HG02678 (cell line): Measurements from ENCODE around the gene EFCC1.

Experiments
- ATAC-seq: cut with Tn5 transposase; IDR thresholded peaks from one replicate; pipeline ENCODE4 v1.9.1; 2021; ENCODE audit warnings: mild to moderate bottlenecking, moderate library complexity; ENCODE audit not compliant: unreplicated experiment

Gene EFCC1

DNA sequence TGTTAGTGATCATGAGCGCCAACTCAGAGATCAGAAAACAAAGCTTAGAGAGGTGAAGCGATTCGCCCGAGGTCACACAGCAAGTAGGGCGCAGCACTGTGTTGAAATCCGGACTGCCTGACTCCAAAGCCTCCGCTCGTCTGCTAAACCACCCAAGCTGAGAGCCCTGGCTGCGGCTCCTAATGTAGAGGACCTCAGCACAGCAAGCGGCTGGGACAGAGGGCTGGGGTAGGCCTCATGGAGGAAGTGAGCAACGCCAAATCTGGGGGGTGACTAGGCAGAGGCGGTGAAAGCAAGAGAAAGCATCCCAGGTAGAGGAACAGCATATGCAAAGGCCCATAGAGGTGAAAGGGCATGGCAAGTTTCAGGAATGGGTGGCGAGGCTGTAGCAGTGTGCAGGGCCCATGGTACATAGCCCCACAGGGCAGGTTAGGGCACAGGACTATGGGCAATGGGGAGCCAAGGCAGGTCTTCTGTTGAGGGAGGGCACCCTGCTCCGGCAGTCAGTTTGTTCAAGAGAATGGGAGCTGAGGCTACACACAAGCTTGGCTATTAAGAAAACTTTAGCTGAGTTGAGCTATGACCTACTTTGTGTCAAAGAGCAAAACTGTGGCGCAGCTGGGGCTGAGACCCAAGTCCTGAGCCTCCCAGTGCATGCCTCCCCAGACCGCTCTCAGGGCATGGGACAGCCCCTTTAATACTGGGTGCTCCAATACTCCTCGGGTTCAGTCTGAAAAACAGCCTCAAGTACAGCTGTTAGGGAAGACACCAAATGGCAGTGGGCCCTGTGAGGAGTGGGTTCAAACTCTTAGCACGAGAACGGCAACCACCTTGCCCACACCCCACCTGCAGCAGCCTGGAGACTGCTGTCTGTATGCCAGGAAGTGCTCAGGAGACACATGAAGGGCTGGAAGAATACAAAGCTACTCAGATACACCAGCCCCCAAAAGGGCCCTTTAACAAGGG is 6.2 kb upstream of the EFCC1 start:
- no peak for ATAC-seq

DNA sequence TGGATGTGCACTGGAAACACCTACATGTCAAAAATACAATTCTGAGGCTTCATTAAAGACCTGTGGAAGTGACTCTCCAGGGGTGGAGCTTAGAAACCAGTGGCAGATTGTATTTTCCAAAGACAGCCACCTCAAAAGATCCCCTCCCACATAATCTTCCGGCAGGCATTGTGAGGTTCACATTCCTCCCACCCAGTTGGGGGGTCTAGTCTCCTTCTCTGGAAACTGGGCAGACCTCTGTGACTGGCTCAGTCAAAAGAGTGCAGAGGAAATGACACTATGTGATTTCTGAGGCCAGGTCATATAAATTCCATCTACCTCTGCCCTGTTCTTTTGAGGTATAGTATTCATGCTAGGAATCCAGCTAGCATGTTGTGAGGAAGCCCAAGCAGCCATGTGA is 5.4 kb upstream of the EFCC1 start:
- ATAC-seq, result no peak

- ATAC-seq, result no peak
Observed at GRCh38 chr3:128996200-128996599, 4.9 kb upstream of the EFCC1 start.

GRCh38 chr3:128996726-128997125 is 4.4 kb upstream of the EFCC1 start:
- no peak for ATAC-seq

- no peak for ATAC-seq
Observed at GRCh38 chr3:128997486-128998133, 3.5 kb upstream of the EFCC1 start.

GRCh38 chr3:128998561-128998960 is 2.5 kb upstream of the EFCC1 start:
- ATAC-seq, result no peak

- ATAC-seq, result no peak
Observed at GRCh38 chr3:128999102-128999501, 2.0 kb upstream of the EFCC1 start.

- ATAC-seq, result no peak
Observed at GRCh38 chr3:129000742-129001100, 383 bp upstream of the EFCC1 start.

DNA sequence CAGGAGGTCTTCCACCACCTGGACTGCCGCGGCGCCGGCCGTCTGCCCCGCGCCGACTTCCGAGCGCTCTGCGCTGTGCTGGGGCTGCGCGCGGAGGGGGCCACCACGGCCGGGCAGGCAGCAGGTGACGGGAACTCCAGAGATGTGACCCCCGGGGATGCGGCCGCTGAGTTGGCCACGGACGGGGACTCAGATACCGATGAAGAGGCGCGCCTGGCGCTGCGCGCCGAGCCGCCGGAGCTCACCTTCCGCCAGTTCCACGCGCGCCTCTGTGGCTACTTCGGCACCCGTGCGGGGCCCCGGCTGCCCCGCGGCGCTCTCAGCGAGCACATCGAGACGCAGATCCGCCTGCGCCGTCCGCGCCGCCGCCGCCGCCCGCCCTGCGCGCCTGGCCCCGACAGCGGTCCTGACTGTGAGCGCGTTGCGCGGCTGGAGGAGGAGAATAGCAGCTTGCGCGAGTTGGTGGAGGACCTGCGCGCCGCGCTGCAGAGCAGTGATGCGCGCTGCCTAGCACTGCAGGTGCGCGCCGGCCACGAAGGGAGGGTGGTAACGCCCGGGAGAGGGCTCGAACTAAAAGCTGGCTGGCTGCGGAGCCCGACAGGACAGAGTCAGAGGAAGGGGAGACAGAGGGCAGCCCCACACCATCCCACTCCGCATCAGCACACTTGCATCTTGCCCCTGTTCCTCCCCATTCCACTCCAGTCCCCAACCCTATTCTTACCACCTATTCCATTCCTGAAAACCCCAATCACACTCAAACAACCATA is 885 bp downstream of the EFCC1 start:
- ATAC-seq, result no peak

DNA sequence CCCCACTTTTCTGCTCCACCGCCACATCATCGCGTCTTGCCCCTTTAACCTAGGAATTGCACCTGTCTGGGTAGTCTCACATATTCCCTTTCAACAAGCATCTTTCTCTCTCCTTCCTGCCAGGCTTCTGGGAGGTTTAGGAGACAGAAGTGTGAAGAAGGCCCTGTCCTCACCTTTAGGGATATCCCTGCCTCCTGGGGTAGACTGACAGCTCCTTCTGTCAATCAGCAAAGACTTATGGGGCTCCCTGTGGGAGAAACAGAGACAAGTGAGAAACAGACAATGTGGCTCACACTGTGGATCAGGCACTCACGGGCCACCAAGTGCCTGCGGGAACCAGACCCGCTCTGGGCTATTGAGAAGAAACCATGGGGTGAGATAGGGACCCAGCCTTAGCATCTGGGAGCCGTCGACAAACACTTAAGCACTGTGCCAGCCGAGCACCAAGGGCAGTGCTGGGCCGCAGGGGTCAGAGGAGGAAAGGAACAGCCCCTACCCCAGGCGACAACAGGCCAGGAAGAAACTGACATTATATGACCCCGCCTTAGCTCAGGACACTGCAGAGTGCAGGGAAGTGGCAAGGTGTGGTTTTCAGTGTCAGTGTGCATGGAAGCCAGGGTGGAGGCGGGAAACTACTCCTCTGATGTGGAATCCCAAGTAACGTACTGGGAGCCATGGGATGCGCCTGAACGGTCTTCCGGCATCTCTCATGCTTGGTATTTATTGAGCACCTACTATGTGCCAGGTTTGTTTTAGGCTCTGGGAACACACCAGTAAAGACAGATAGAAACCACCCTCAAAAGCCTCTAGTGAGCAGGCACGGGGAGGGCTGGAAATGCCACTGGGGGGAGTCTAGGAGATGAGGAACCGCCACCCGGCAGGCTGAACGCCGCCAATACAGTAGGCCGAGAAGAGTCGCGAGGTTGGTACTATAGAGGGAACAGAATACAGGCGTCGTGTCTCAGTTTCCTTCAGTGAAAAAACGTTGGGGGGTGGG is 1.8 kb downstream of the EFCC1 start:
- ATAC-seq, result no peak

GRCh38 chr3:129003578-129004112 is 2.5 kb downstream of the EFCC1 start:
- ATAC-seq, result no peak

DNA sequence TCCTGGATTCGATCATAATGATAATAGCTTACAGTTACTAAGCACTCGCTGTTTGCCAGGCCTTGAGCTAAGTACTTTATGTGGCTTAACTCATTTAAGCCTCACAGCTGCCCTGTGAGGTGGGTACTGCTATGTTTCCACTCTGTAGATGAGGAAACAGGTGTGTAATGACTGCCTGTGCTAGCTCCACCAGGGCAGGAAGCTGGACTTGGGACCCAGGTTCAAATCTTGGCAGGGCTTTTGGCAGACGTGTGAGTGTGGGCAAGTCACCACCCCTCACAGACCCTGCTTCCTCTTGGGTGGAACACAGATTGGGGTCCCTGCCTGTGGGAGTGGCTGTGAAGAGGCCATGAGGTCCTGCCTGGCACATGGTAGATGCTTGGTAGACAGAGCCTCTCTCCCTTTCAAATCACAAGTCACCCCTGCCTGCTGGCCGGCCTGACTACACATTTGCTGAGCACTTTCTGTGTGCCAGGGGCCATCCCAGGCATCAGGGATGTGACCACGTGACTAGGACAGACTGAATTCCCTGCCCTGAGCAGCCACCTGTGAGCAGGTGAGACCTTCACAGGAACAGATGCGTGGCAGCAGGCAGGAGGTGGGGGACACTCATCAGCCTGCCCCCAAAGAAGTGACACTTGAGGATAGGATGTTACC is 3.7 kb downstream of the EFCC1 start:
- ATAC-seq, result no peak

- no peak for ATAC-seq
Observed at GRCh38 chr3:129005526-129006303, 4.6 kb downstream of the EFCC1 start.

DNA sequence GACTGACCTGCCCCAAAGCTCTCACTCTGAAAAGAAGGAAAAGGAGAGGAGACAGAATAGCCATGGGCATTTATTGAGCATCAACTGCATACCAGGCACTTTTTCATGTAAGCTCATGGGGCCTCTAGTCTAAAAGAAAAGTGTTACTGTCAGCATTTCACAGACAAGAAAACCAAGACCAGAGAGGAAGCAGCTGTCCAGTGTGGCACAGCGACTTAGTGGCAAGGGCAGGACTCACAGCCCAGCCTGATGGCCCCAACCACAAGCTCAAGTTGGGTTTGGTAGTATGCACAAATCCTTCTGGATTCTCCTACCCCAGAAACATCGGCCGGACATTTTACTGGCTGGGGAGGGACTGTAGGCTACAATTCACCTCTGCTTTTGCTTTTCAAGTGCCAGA is 5.8 kb downstream of the EFCC1 start:
- ATAC-seq, result no peak

- ATAC-seq, result no peak
Observed at GRCh38 chr3:129007792-129008191, 6.7 kb downstream of the EFCC1 start.

DNA sequence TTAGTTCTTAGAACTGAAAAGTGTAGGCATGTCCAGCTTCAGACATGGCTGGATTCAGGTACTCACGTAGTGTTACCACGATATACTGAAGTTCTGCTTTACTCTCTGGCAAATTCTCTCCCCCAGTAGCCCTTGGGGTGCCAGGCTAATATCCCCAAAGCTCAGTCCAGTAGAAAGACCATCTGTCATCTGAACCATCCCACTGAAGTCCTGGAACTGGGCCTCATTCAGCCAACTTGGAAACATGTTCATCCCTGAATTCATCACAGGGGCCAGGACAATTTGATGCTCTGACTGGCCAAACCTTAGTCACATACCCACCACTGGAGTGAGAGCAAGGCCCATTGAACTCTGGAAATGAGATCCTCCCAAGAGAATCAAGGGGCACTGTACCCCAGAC is 8.2 kb downstream of the EFCC1 start:
- ATAC-seq, result no peak

DNA sequence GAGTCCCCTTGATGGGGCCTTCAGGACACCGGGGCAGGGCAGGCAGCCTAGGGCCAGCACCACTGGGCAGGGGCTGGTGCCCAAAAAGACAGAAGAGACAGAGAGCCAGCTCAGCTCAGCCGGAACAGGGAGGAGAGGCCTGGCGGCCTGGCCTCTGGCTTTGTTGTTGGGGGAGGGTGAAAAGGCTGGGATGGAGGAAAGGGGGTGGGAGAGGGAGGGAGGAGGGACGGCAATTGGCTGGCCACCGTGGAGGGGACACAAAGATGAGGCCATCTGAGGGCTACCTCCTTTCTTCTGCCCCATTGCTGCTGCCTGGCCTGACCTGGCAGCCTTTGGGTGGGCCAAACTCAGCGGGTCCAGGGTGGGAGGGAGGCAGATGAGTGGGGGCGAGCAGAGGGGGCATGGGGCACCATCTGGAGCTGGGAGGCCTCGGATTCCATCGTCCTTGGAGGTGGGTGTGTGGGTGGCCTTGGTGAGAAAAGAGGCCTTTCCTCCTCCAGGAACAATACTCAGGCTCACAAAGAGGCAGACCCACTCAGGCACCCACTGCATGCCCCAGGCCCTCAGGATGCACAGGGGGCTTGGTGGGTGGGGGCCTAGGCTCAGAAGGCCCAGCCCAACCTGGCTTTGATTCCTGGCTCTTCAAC is 9.3 kb downstream of the EFCC1 start:
- no peak for ATAC-seq

DNA sequence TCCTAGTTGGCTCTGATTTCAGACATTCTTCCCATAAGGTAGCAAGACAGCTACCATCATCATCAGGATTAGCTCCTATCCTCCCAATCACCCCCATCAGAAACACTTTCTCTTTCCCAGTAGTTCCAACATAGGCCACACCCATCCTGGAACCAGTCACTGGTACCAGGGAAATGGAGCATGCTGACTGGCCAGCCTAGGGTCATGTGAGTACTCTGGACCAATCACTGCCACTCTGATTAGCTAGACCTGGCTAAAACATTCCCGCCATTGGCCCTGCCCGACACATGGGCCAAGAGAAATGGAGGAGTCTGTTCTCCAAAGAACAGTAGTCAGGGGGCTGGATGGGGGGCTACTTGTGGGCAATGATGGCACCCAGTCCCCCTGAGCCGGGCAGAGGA is 12.4 kb downstream of the EFCC1 start:
- ATAC-seq, result no peak
